Rectal smooth muscle tissue (tissue), 1 donor: Measurements from ENCODE around the gene RAPGEF4.
"Not testable (repeated sequence)": the region's sequence is repeated elsewhere in the genome, so short reads cannot be mapped to it uniquely, and the experiment has no call there.

ENCODE experiments used
- H3K27ac ChIP-seq: one replicate; pipeline ENCODE4 v1.7.0; 2013; ENCODE audit warnings: low read depth, low read length, inconsistent platforms
- H3K27me3 ChIP-seq: one replicate; pipeline ENCODE4 v1.7.0; 2013; ENCODE audit warnings: low read length; ENCODE audit not compliant: control insufficient read depth, insufficient read depth
- H3K36me3 ChIP-seq: one replicate; pipeline ENCODE4 v1.7.0; 2013; ENCODE audit warnings: low read length; ENCODE audit not compliant: control insufficient read depth, insufficient read depth
- H3K4me1 ChIP-seq: one replicate; pipeline ENCODE4 v1.7.0; 2013; ENCODE audit warnings: low read length; ENCODE audit not compliant: control insufficient read depth, insufficient read depth
- H3K4me3 ChIP-seq: one replicate; pipeline ENCODE4 v1.7.0; 2013; ENCODE audit warnings: low read length
- H3K9ac ChIP-seq: one replicate; pipeline ENCODE4 v1.7.0; 2013; ENCODE audit warnings: low read length

Gene RAPGEF4

DNA sequence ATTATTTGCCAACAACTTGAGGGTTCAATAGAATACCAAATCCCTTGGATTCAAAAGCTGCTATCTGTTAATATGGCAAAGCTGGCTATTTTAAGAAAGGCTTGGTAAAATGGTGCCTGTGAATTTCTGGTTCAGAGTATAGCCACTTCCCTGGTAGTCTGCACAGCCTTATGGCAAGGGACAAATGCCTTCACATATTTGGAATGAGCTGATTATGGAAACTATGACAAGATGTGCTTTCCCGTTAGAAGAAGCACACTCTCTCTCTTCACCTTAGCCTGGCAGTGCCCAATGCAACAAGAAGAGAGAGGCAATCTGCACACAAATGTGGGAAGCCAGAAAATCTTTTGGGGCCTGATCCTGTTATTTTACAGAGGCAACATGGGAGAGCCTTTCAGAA, 292.5 kb downstream of the RAPGEF4 start:
- Histone ChIP-seq H3K27me3 (no peaks in the 10 kb centered on the region), H3K27ac (peak overlapping the region; percentile 83), H3K36me3 (no peaks in the 10 kb centered on the region), H3K4me3 (no peak overlapping the region), H3K4me1 (peaks cover 17% of the 10 kb centered on the region), H3K9ac (no peak overlapping the region)

DNA sequence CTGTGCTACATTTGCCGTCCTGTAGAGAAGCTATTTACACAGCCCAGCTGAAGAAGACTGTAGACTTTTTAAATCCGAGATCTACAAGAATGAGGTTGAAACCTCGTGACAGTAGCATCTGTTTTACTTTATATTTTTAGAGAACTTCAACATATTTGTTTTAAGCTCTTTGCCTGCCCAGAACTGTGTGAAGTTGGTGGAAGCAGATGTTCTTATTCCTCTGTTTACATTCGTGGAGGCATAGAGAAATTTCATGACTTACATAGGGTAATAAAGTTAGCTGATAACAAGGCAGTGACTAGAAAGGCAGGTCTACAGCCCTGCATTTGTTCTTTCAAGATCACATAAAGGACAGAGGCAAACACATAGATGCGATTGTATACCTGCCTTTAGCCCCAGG, 293.0 kb downstream of the RAPGEF4 start:
- no peak overlapping the region for H3K9ac ChIP-seq
- H3K36me3 ChIP-seq: no peaks in the 10 kb centered on the region
- peak overlapping the region; percentile 61 for H3K27ac ChIP-seq
- H3K27me3 ChIP-seq: no peaks in the 10 kb centered on the region
- peaks cover 17% of the 10 kb centered on the region for H3K4me1 ChIP-seq
- no peak overlapping the region for H3K4me3 ChIP-seq

DNA sequence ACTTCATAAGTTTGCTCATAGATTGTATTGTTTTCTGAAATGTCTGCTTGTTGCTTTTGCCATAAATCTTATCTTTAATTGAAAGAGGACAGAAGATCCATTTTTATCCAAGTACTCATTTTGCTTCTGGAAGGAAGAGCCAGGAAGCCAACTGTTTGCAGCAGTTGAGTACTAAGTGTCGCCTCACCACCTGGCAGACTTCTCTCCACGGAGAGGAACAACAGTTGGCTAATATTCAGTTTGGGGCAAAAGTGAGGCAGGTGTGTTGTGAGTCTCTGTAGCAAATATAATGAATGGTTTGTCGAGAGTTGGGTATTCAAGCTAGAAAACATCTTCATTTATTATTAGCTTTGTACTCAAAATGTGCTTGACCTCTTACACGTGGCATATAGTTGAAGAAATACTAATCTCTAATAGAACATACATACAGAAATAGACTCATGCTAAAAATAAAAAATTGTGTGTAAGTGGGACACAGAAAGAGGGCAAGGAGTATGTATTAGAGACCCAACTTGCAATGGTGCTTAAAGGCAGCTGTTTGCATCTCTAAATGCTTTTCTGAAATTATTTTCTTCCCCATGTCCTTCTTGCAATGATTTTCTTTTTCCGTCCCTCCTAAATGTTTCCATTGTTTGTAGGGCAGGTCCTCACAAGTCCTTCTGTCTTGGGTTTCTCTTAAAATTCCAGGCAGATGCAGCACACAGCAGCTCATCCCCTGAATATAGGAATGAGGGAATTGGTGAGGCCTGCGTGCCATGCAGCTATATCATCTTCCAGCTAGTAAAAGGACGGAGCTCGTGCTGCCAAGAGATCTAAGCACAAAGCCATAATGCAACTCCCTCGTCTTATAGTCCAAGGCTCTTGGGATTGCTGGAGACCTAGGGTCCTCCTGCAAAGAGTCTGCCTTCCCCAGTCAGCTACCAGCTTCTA, 295.2 kb downstream of the RAPGEF4 start:
- H3K9ac ChIP-seq: no peak overlapping the region
- H3K27ac ChIP-seq: no peak overlapping the region
- peaks cover 17% of the 10 kb centered on the region for H3K4me1 ChIP-seq

DNA sequence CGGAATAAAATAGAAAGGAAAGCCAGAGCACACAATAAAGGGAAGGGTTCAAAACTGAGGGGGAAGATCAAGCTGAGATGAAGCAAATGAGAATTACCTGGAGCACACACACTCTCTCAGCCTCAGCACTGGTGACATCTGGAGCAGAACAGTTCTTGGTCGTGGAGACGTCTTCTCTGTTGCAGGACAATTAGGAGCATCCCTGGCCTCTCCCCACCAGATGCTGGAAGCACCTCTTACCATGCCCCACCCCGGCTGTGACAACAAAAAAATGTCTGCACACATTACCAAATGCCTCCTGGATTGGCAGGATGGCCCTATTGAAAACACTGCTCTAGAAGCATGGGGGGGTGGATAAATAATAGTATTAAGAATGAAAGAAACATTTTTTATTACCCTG, 296.4 kb downstream of the RAPGEF4 start:
- Histone ChIP-seq H3K36me3 (no peaks in the 10 kb centered on the region), H3K27me3 (no peaks in the 10 kb centered on the region), H3K27ac (no peak overlapping the region), H3K4me3 (no peak overlapping the region), H3K9ac (no peak overlapping the region), H3K4me1 (peaks cover 14% of the 10 kb centered on the region)

More for the DNA sequence above, 295.2 kb downstream of the RAPGEF4 start:
- no peaks in the 10 kb centered on the region for H3K27me3 ChIP-seq
- H3K36me3 ChIP-seq: no peaks in the 10 kb centered on the region
- H3K4me3 ChIP-seq: no peak overlapping the region

DNA sequence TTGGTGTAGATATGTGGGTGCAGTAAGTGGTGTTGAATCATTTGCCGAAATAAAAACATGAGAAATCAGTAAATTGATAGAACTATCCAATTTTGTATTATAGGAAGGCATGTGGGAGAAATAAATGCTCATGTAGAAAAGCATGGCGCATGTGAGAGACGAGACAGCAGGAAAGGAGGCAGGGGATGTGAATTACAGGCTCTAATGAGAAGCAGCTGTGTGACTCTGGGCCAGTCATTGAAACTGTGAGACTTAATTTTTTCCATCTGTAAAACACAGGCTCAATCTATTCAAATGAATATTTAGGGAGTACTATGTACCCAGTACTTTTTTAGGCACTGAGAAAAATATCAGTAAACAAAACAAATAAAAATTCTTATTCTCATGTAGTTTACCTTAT, 297.4 kb downstream of the RAPGEF4 start:
- no peak overlapping the region for H3K27ac ChIP-seq
- H3K36me3 ChIP-seq: no peaks in the 10 kb centered on the region
- H3K9ac ChIP-seq: no peak overlapping the region
- no peaks in the 10 kb centered on the region for H3K27me3 ChIP-seq
- no peak overlapping the region for H3K4me3 ChIP-seq
- peaks cover 8% of the 10 kb centered on the region for H3K4me1 ChIP-seq

DNA sequence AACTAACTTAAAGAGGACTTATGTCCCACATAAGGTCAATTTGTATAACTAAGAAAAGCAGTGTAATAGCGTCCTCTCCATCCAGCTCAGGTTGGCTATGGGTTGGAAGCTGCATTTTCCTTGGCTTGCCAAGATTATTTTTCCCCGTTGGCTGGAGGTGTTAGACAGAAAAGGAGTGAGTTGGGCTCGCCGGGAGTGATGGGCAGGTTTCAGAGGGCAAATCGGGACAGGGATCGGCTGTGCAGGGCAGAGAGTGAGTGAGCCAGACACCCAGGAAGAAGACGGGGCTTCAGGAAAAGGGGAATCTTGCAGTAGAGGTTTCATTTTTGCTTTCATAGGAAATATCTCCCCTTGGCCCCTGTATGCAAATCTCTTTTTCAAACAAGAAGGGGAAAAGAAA, 298.5 kb downstream of the RAPGEF4 start:
- no peak overlapping the region for H3K4me3 ChIP-seq
- H3K27me3 ChIP-seq: no peaks in the 10 kb centered on the region
- H3K4me1 ChIP-seq: no peaks in the 10 kb centered on the region
- no peak overlapping the region for H3K27ac ChIP-seq
- no peak overlapping the region for H3K9ac ChIP-seq
- H3K36me3 ChIP-seq: no peaks in the 10 kb centered on the region

DNA sequence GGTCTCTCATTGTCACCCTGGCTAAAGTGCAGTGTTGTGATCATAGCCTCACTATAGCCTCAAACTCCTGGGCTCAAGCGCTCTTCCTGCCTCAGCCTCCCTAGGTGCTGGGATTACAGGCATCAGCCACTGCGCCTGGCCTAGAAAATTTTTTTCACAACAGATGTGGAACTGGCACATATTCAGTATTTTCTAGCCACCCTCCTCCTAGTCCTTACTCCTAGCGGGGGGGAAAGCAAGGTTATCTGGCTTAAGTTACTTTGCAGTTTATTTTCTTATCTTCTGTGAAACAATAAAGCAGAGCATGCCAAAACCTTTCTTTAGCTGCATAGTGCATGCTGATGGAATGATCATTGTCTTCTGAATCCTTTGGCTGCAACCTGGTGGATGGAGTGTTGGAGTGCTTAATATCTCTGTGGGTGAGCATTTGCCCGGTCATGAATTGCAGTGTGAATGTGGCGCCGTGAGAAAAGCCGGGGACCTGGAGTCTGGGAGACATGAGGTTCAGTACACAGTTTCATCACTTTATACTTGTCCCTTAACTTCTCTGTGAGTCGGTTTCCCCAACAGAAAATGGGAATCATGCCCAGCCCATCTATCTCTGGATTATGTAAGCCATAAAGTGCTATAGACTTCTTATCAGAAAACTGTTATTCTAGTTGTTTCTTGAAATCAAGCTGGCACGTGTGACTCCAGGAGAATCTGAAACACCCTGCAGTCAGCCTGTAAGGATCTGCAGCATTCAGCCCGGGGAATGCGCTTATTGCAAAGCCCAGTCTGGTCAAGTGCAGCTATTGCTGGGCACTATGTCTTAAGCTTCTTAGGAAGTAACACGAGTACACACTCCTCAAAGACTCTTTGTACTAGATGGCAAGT, 301.8 kb downstream of the RAPGEF4 start:
- Histone ChIP-seq H3K9ac (no peak overlapping the region), H3K27ac (peak overlapping the region; percentile 1), H3K36me3 (no peaks in the 10 kb centered on the region), H3K27me3 (no peaks in the 10 kb centered on the region), H3K4me1 (no peaks in the 10 kb centered on the region), H3K4me3 (no peak overlapping the region)

DNA sequence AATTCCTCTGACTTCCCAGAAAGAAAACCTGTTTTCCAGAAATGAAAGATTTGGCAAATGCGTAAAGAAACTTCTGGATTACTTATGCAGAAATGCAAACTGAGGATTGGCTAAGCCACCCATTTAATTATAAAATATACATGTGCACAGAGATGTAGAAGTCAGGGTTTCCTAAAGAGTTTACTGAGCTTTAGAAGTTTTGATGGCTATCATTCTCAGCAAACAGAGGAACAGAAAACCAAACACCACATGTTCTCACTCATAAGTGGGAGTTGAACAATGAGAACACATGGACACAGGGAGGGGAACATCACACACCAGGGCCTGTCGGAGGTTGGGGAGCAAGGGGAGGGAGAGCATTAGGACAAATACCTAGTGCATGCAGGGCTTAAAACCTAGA, 302.6 kb downstream of the RAPGEF4 start:
- not testable (repeated sequence) for H3K9ac ChIP-seq, H3K4me3 ChIP-seq, H3K27me3 ChIP-seq, H3K36me3 ChIP-seq, H3K27ac ChIP-seq, H3K4me1 ChIP-seq

DNA sequence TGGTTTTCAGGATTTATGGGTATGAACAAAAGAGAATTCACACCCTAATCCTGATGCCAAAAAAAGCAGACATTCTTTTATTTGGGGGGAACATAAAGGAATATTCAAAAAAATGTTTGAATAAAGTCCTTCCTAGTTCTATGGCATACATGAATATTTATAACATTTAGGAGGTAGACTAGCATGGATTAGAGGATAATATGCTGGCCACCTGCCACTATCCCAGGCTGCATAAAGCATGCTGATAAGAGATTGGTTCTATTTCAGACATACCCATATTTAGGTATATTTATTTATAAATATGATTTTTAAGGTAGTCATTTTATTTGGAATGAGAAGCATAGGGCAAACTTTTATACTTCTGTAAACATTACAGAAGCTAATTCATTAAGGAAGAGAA, 305.1 kb downstream of the RAPGEF4 start:
- H3K27me3 ChIP-seq: no peaks in the 10 kb centered on the region
- H3K4me3 ChIP-seq: no peak overlapping the region
- H3K36me3 ChIP-seq: no peaks in the 10 kb centered on the region
- H3K27ac ChIP-seq: no peak overlapping the region
- H3K4me1 ChIP-seq: peaks cover 9% of the 10 kb centered on the region
- H3K9ac ChIP-seq: no peak overlapping the region

DNA sequence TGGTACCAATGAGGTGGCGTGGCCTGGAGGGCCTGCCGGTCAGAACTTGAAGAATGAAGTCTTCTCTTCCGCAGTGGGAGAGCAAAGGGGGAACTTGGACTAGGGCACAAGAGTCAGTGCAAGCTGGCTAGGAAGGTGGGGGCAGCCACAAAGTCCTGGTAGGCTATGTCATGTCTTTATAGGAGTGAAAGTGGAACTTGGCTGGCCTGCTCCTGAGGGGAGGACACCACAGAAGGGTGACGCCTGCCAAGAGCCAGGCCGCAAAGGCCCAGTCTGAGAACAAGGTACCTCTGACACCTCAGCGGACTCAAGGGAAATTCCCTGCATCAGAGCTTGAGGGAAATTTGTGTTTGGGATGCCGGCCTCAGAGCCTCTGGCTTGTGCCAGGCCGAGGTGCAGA, 307.8 kb downstream of the RAPGEF4 start:
- Histone ChIP-seq H3K27me3 (no peaks in the 10 kb centered on the region), H3K9ac (no peak overlapping the region), H3K4me3 (no peak overlapping the region), H3K4me1 (peaks cover 13% of the 10 kb centered on the region), H3K36me3 (no peaks in the 10 kb centered on the region), H3K27ac (no peak overlapping the region)

DNA sequence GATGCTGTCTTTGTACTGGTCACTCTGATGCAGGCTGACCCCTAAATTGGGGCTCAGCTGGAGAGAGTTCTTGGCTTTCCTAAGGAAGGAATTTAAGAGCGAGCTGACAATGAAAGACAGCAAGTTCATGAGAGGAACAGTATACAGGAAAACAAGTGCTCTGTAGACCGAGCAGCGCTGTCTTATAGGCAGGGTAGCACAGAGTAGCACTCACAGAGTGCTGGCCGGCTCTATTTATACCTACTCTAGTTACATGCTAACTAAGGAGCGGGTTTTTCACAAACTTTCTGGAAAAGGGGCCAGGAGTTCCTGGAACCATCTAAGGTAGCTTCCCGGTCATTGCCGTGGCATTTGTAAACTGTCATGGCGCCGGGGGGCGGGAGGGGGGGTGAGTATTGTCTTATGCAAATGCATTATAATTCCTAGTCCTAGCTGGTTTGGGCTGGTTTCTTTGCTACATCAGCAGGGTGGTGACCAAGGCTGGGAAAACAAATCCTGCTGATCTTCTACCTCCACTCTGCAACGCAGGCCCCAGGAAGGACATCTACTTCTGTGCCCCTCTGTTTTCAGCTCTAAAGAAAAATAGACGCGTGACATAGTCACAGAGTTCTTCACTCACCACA, 308.4 kb downstream of the RAPGEF4 start:
- no peaks in the 10 kb centered on the region for H3K27me3 ChIP-seq
- no peak overlapping the region for H3K9ac ChIP-seq
- H3K27ac ChIP-seq: no peak overlapping the region
- peaks cover 17% of the 10 kb centered on the region for H3K4me1 ChIP-seq
- H3K36me3 ChIP-seq: no peaks in the 10 kb centered on the region
- H3K4me3 ChIP-seq: no peak overlapping the region

DNA sequence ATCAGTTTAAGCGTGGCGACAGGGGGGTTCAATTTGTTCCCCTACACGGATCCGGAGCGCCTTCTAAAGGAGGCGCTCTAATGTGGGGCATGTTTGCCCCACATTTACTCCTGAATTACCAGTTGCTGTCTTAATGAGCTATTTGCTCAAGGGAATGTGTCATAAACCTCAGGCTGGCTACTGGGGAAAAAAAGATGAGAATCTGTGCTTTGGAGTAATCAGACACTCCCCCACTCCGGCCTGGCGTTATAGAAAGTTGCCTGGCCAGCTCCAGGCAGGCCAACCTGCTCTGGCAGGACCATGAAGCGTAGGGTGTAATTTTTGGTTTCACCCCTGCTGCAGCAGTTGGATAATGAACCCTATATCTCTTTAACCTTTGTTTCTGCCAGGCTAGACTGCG, 309.0 kb downstream of the RAPGEF4 start:
- Histone ChIP-seq H3K4me3 (no peak overlapping the region), H3K27me3 (no peaks in the 10 kb centered on the region), H3K9ac (no peak overlapping the region), H3K4me1 (peaks cover 24% of the 10 kb centered on the region), H3K36me3 (no peaks in the 10 kb centered on the region), H3K27ac (no peak overlapping the region)
